Left ventricle myocardium inferior (tissue), 1 donor: Measurements from ENCODE around the gene CLEC9A. TPM values are rescaled to one million over a fixed set of nuclear protein-coding genes. Genes with fewer than 3 reads are reported as not detected.

ENCODE experiments used
- DNase-seq: peaks from one replicate; pipeline ENCODE4 v3.0.0-alpha.2; 2020
- H3K27ac ChIP-seq: fragments of 200-600 bp; replicated peaks from 2 replicates; pipeline ENCODE4 v1.8.0; 2021
- H3K27me3 ChIP-seq: fragments of 200-600 bp; 2 replicates; pipeline ENCODE4 v1.8.0; 2021; ENCODE audit warnings: low read depth
- H3K36me3 ChIP-seq: fragments of 200-600 bp; 2 replicates; pipeline ENCODE4 v1.8.0; 2021
- H3K4me1 ChIP-seq: fragments of 200-600 bp; 2 replicates; pipeline ENCODE4 v1.8.0; 2021
- H3K4me3 ChIP-seq: fragments of 200-600 bp; 2 replicates; pipeline ENCODE4 v1.8.0; 2021; ENCODE audit warnings: mild to moderate bottlenecking, moderate library complexity
- H3K9me3 ChIP-seq: fragments of 200-600 bp; replicated peaks from 2 replicates; pipeline ENCODE4 v1.8.0; 2021
- CTCF ChIP-seq: fragments of 200-600 bp; IDR thresholded peaks from 2 replicates; pipeline ENCODE4 v1.8.0; 2021; ENCODE audit warnings: antibody characterized with exemption, mild to moderate bottlenecking, borderline replicate concordance
- intact Hi-C: fragments of 100-400 bp; cut with micrococcal nuclease; formaldehyde crosslinking; loops from one replicate; pipeline ENCODE4 v1.11.0; 2022
- total RNA-seq: library from RNA; stranded (reverse); fragmentation: NEBNext Ultra II Directional; extraction: Animal tissue kit (Norgen Biotek cat#: 25700); gene quantifications from one replicate; pipeline ENCODE4 v1.2.1, GENCODE V29; 2021
- donor health status: DM: no; HTN: yes; CAD: no; lungs with severe emphysema.

The CLEC9A gene
- total RNA-seq, 1 donor from 2014 or later, result not detected

- Histone ChIP-seq H3K4me1 (peaks cover 34% of the 10 kb centered on the region), H3K36me3 (no peaks in the 10 kb centered on the region), H3K4me3 (no peak overlapping the region), H3K9me3 (no peaks in the 10 kb centered on the region), H3K27me3 (no peaks in the 10 kb centered on the region), H3K27ac (peak overlapping the region; percentile 80)
- no peak for DNase-seq
- TF ChIP-seq CTCF, result no peak
- intact Hi-C loops, result no loop called here
Measured at GRCh38 chr12:10065241-10065640, 34.8 kb downstream of the CLEC9A start.

DNA sequence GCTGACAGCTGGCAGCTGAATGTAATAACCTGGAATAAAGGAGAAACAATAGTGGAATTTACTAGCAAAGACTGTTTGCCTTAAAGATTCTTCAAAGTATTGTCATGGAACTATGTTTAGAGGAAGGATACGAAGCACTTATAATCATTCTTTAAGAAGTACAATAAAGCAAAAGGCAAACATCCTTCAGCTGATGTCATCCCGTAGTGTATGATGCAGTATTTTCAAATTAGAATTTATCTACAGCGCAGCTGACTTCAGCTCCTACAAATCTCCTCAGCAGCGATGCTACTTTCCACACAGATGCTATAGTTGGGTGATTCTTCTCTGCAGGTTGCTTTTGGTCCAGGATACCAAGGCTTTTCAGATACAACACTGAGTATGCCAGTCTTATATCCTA is 36.8 kb downstream of the CLEC9A start:
- intact Hi-C loops, result no loop called here
- no peak for TF ChIP-seq CTCF
- H3K36me3 ChIP-seq, result peaks cover 17% of the 10 kb centered on the region
- no peak for DNase-seq
- H3K4me3 ChIP-seq, result no peak overlapping the region
- H3K27me3 ChIP-seq, result no peaks in the 10 kb centered on the region
- H3K27ac ChIP-seq, result peak overlapping the region; percentile 80
- no peaks in the 10 kb centered on the region for H3K9me3 ChIP-seq
- peaks cover 34% of the 10 kb centered on the region for H3K4me1 ChIP-seq

DNA sequence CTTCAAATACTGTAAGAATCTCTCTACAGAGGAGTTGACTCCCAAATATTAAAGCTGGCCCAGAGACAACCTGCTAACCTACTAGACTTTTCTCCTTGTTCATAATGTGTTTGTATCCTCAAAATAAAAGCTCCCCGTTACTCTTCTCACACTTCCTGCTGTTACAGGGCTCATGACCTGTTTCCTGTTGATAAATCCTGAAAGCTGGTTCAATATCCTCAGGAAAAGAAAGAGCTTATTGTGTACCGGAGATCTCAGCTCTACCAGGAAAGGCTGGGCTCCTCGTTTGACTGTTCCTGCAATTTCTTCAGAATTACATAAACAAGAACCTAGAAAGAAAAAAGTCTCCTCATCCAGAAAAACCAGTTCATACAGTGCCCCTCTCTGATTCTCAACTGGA is 37.5 kb downstream of the CLEC9A start:
- Histone ChIP-seq H3K9me3 (no peaks in the 10 kb centered on the region), H3K36me3 (peaks cover 18% of the 10 kb centered on the region), H3K4me3 (no peak overlapping the region), H3K4me1 (peaks cover 34% of the 10 kb centered on the region), H3K27me3 (no peaks in the 10 kb centered on the region), H3K27ac (peak overlapping the region; percentile 80)
- no peak for DNase-seq
- intact Hi-C loops, result no loop called here
- TF ChIP-seq CTCF, result no peak

DNA sequence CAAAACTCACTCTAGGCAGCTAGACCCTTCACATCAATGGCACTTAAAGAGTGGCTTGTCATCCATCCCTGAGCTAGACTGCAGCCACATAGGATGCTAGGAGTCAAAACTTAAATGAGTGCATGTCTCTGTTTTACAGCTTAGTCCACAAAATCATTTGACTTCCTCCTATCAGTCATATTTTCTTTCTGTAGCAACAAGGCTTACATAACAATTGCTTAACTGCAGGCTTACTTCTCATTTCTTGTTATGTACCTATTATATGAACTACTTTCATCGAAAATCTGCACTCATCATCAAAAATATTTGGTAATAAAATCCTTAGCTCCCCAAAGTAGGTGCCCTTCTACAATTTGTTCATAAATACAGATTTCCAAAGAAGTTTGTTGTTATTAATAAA is 38.2 kb downstream of the CLEC9A start:
- TF ChIP-seq CTCF, result no peak
- Histone ChIP-seq H3K27ac (peak overlapping the region; percentile 80), H3K27me3 (no peaks in the 10 kb centered on the region), H3K36me3 (peaks cover 18% of the 10 kb centered on the region), H3K9me3 (no peaks in the 10 kb centered on the region), H3K4me1 (peaks cover 34% of the 10 kb centered on the region), H3K4me3 (no peak overlapping the region)
- intact Hi-C loops, result no loop called here
- no peak for DNase-seq

- H3K9me3 ChIP-seq, result no peaks in the 10 kb centered on the region
- TF ChIP-seq CTCF, result no peak
- H3K4me1 ChIP-seq, result peaks cover 34% of the 10 kb centered on the region
- no peak overlapping the region for H3K4me3 ChIP-seq
- peaks cover 18% of the 10 kb centered on the region for H3K36me3 ChIP-seq
- no peaks in the 10 kb centered on the region for H3K27me3 ChIP-seq
- H3K27ac ChIP-seq, result peak overlapping the region; percentile 80
- intact Hi-C loops, result no loop called here
- DNase-seq, result no peak
Measured at GRCh38 chr12:10069099-10069498, 38.6 kb downstream of the CLEC9A start.

- DNase-seq, result no peak
- Histone ChIP-seq H3K36me3 (peaks cover 18% of the 10 kb centered on the region), H3K4me1 (peaks cover 34% of the 10 kb centered on the region), H3K27ac (peak overlapping the region; percentile 80), H3K27me3 (no peaks in the 10 kb centered on the region), H3K4me3 (no peak overlapping the region), H3K9me3 (no peaks in the 10 kb centered on the region)
- intact Hi-C loops, result no loop called here
- no peak for TF ChIP-seq CTCF
Measured at GRCh38 chr12:10069976-10070375, 39.5 kb downstream of the CLEC9A start.
